Measurements from ENCODE around the gene INIP.

DNA sequence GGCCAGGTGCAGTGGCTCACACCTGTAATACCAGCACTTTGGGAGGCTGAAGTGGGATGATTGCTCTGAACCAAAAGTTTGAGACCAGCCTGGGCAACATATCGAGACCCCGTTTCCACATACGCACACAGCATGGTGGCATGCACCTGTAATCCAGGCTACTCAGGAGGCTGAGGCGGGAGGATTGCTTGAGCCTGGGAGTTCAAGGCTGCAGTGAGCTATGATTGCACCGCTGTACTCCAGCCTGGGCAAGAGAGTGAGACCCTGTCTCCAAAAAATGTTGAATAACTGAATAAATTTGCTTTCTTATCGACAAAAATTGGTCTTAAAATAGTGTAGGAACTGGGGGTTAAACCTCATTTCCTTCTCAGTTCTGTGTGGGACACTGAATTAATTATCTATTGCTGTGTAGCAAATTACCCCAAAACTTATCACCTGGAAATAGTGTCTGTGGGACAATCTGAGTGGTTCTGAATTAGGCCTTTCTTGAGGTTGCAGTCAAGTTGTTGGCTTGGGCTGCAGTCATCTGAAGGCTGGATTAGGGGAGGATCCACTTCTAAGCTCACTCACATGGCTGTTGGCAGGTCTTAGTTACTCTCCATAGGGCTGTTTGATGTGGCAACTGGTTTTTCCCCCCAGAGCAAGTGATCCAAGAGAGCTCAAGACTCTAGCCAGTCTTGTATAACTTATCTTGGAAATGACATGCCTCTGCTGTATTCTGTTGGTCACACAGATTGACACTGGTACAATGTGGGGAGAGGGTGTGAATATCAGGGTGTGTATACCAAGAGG lies 34.6 kb upstream of the INIP start:
- TF ChIP-seq, protein P1, sequence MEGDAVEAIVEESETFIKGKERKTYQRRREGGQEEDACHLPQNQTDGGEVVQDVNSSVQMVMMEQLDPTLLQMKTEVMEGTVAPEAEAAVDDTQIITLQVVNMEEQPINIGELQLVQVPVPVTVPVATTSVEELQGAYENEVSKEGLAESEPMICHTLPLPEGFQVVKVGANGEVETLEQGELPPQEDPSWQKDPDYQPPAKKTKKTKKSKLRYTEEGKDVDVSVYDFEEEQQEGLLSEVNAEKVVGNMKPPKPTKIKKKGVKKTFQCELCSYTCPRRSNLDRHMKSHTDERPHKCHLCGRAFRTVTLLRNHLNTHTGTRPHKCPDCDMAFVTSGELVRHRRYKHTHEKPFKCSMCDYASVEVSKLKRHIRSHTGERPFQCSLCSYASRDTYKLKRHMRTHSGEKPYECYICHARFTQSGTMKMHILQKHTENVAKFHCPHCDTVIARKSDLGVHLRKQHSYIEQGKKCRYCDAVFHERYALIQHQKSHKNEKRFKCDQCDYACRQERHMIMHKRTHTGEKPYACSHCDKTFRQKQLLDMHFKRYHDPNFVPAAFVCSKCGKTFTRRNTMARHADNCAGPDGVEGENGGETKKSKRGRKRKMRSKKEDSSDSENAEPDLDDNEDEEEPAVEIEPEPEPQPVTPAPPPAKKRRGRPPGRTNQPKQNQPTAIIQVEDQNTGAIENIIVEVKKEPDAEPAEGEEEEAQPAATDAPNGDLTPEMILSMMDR (IDR thresholded peaks at IDR 0.05; ENCODE audit: low read depth, low read length) = no peak
- no peak for TF ChIP-seq EZH2phosphoT487 (IDR thresholded peaks at IDR 0.05; ENCODE audit: low read depth)

All from OCI-LY3 (cell line).